Neuron (in vitro differentiated cells): ENCODE results near the gene FAM236B.
"Not testable (repeated sequence)": the region's sequence is repeated elsewhere in the genome, so short reads cannot be mapped to it uniquely, and the experiment has no call there.

Experiments used
- H2AFZ ChIP-seq: one replicate; pipeline ENCODE4 v1.6.1; 2013; ENCODE audit warnings: low read depth, mild to moderate bottlenecking, inconsistent platforms, low read length, moderate library complexity
- H3K27me3 ChIP-seq: one replicate; pipeline ENCODE4 v1.6.1; 2013; ENCODE audit warnings: low read length; ENCODE audit not compliant: insufficient read depth
- H3K36me3 ChIP-seq: one replicate; pipeline ENCODE4 v1.6.1; 2013; ENCODE audit warnings: low read length; ENCODE audit not compliant: insufficient read depth
- H3K4me1 ChIP-seq: one replicate; pipeline ENCODE4 v1.6.1; 2013; ENCODE audit warnings: low read length; ENCODE audit not compliant: insufficient read depth
- H3K4me3 ChIP-seq: 2 replicates; pipeline ENCODE4 v1.5.1; 2013; ENCODE audit warnings: mild to moderate bottlenecking, low read length, moderate library complexity
- H3K9me3 ChIP-seq: one replicate; pipeline ENCODE4 v1.6.1; 2013; ENCODE audit warnings: low read length

FAM236B gene

GRCh38 chrX:72733636-72734035 lies 48.8 kb downstream of the FAM236B start:
- not testable (repeated sequence) for H2AFZ ChIP-seq, H3K27me3 ChIP-seq, H3K9me3 ChIP-seq, H3K4me1 ChIP-seq, H3K36me3 ChIP-seq, H3K4me3 ChIP-seq
